Measurements from ENCODE around the gene ANK3. TPM values are rescaled to one million over a fixed set of nuclear protein-coding genes. Genes with fewer than 3 reads are reported as not detected.
A peak's percentile ranks its signal among the peaks of the same experiment; 100 is the strongest.

ANK3 gene
- total RNA-seq, 1 donor from 2014 or later: under 0.01 TPM

- no peak for DNase-seq (ENCODE audit: low read depth in 2 of 2)
Measured at GRCh38 chr10:60347270-60347669, 42.4 kb downstream of the ANK3 start.

- no peak for DNase-seq (ENCODE audit: low read depth in 2 of 2)
Measured at GRCh38 chr10:60346661-60347060, 43.0 kb downstream of the ANK3 start.

- DNase-seq (ENCODE audit: low read depth in 2 of 2): no peak
Measured at GRCh38 chr10:60343254-60343653, 46.4 kb downstream of the ANK3 start.

GRCh38 chr10:60341969-60342368 lies 47.7 kb downstream of the ANK3 start:
- no peak for DNase-seq (ENCODE audit: low read depth in 2 of 2)

GRCh38 chr10:60340973-60341372 lies 48.7 kb downstream of the ANK3 start:
- DNase-seq (ENCODE audit: low read depth in 2 of 2): no peak

GRCh38 chr10:60339757-60340156 lies 49.9 kb downstream of the ANK3 start:
- no peak for DNase-seq (ENCODE audit: low read depth in 2 of 2)

GRCh38 chr10:60338786-60339185 lies 50.9 kb downstream of the ANK3 start:
- DNase-seq (ENCODE audit: low read depth in 2 of 2): no peak

GRCh38 chr10:60338002-60338564 lies 51.6 kb downstream of the ANK3 start:
- no peak for DNase-seq (ENCODE audit: low read depth in 2 of 2)

GRCh38 chr10:60336901-60337630 lies 52.6 kb downstream of the ANK3 start:
- no peak for DNase-seq (ENCODE audit: low read depth in 2 of 2)

GRCh38 chr10:60335708-60336107 lies 54.0 kb downstream of the ANK3 start:
- peak; percentile 37 to 48 for DNase-seq (ENCODE audit: low read depth in 2 of 2)

GRCh38 chr10:60334991-60335390 lies 54.7 kb downstream of the ANK3 start:
- DNase-seq (ENCODE audit: low read depth in 2 of 2): no peak

- DNase-seq (ENCODE audit: low read depth in 2 of 2): no peak
Measured at GRCh38 chr10:60332371-60332770, 57.3 kb downstream of the ANK3 start.

GRCh38 chr10:60331886-60332285 lies 57.8 kb downstream of the ANK3 start:
- DNase-seq (ENCODE audit: low read depth in 2 of 2): no peak

GRCh38 chr10:60323162-60323561 lies 66.5 kb downstream of the ANK3 start:
- no peak for DNase-seq (ENCODE audit: low read depth in 2 of 2)

- DNase-seq (ENCODE audit: low read depth in 2 of 2): no peak
Measured at GRCh38 chr10:60320666-60321065, 69.0 kb downstream of the ANK3 start.

- no peak for DNase-seq (ENCODE audit: low read depth in 2 of 2)
Measured at GRCh38 chr10:60316029-60316428, 73.6 kb downstream of the ANK3 start.

- DNase-seq (ENCODE audit: low read depth in 2 of 2): peak in 1 of 2 donors; percentile 12
Measured at GRCh38 chr10:60315311-60315710, 74.4 kb downstream of the ANK3 start.

GRCh38 chr10:60314069-60314940 lies 75.4 kb downstream of the ANK3 start:
- peak; percentile 89 to 92 for DNase-seq (ENCODE audit: low read depth in 2 of 2)

GRCh38 chr10:60313589-60313952 lies 76.1 kb downstream of the ANK3 start:
- no peak for DNase-seq (ENCODE audit: low read depth in 2 of 2)

- peak in 1 of 2 donors; percentile 77 for DNase-seq (ENCODE audit: low read depth in 2 of 2)
Measured at GRCh38 chr10:60312818-60313588, 76.7 kb downstream of the ANK3 start.

GRCh38 chr10:60311821-60312220 lies 77.9 kb downstream of the ANK3 start:
- no peak for DNase-seq (ENCODE audit: low read depth in 2 of 2)

GRCh38 chr10:60310740-60311139 lies 78.9 kb downstream of the ANK3 start:
- no peak for DNase-seq (ENCODE audit: low read depth in 2 of 2)
